GM13976 (cell line): Measurements from ENCODE around the gene LAMA5.

ENCODE experiments used
- DNase-seq: peaks from one replicate; pipeline ENCODE4 v3.0.0; 2012; ENCODE audit warnings: low spot score
- CTCF ChIP-seq: IDR thresholded peaks from 2 replicates; pipeline ENCODE4 v1.5.1; 2012; ENCODE audit warnings: borderline replicate concordance, mild to moderate bottlenecking; ENCODE audit not compliant: insufficient read depth; ENCODE audit errors: extremely low read depth, missing control alignments, control extremely low read depth
- in situ Hi-C: fragments of 300-500 bp; cut with MboI; formaldehyde crosslinking; loops from one replicate; pipeline ENCODE4 v1.12.0; 2022; ENCODE audit warnings: low sequenced_read_pairs, mixed read lengths, inconsistent platforms; ENCODE audit not compliant: unreplicated experiment

Gene LAMA5

GRCh38 chr20:62349556-62350097, 17.5 kb downstream of the LAMA5 start:
- in situ Hi-C loops: no loop called here
- TF ChIP-seq CTCF: no peak
- no peak for DNase-seq

- no peak for DNase-seq
- no peak for TF ChIP-seq CTCF
- in situ Hi-C loops: no loop called here
Measured at GRCh38 chr20:62348604-62349003, 18.5 kb downstream of the LAMA5 start.

GRCh38 chr20:62347445-62347844, 19.7 kb downstream of the LAMA5 start:
- in situ Hi-C loops: no loop called here
- TF ChIP-seq CTCF: no peak
- no peak for DNase-seq

- in situ Hi-C loops: no loop called here
- DNase-seq: no peak
- TF ChIP-seq CTCF: no peak
Measured at GRCh38 chr20:62347151-62347404, 20.0 kb downstream of the LAMA5 start.

GRCh38 chr20:62346398-62347150, 20.5 kb downstream of the LAMA5 start:
- in situ Hi-C loops: no loop called here
- no peak for TF ChIP-seq CTCF
- no peak for DNase-seq

GRCh38 chr20:62345681-62346370, 21.3 kb downstream of the LAMA5 start:
- DNase-seq: no peak
- TF ChIP-seq CTCF: no peak
- in situ Hi-C loops: no loop called here
